NCI-H1092 treated with DMSO at 0.1 percent for 48 hours (cell line): ENCODE results near the gene TGM6.
A peak's percentile ranks its signal among the peaks of the same experiment; 100 is the strongest.
"Not testable (repeated sequence)": the region's sequence is repeated elsewhere in the genome, so short reads cannot be mapped to it uniquely, and the experiment has no call there.

Source experiments
- DNase-seq: peaks from one replicate; lab custom pipeline; 2025; lab: John Stamatoyannopoulos, UW

The TGM6 gene

DNA sequence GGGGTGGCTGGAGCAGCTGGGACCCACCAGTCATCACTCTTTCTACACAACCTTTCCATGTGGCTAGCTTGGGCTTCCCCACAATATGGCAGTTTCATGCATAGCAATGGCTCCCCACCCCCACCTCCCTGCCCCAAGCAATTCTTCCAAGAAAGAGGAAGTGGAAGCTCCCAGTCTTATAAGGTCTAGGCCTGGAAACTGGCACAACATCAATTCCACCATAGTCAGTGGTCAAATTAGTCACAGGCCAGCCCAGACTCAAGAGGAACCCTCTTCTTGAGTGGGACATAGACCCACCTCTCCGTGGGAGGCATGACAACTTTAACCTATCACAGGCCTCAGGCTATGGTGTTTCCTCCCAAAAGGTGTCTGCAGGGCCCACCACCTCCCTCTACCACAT lies 17.7 kb downstream of the TGM6 start:
- DNase-seq, result no peak

GRCh38 chr20:2399390-2399789 lies 18.7 kb downstream of the TGM6 start:
- DNase-seq, result no peak

DNA sequence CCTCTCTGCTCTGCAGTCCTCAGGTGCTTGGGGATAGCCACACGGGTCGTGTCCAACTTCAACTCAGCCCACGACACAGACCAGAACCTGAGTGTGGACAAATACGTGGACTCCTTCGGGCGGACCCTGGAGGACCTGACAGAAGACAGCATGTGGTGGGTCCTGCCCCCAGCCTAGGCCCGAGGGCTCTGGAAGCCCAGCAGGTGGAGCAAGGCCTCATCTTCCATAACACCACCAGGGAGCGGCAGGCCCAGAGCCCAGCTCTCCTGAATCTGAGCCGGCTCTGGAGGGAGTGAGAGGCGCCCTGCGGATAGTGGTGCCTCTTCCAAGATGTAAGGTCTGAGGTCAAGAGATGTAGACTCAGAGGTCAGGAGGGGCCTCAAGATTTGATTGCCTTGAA lies 19.6 kb downstream of the TGM6 start:
- no peak for DNase-seq

GRCh38 chr20:2401527-2401926 lies 20.8 kb downstream of the TGM6 start:
- no peak for DNase-seq

GRCh38 chr20:2402271-2402980 lies 21.7 kb downstream of the TGM6 start:
- no peak for DNase-seq

DNA sequence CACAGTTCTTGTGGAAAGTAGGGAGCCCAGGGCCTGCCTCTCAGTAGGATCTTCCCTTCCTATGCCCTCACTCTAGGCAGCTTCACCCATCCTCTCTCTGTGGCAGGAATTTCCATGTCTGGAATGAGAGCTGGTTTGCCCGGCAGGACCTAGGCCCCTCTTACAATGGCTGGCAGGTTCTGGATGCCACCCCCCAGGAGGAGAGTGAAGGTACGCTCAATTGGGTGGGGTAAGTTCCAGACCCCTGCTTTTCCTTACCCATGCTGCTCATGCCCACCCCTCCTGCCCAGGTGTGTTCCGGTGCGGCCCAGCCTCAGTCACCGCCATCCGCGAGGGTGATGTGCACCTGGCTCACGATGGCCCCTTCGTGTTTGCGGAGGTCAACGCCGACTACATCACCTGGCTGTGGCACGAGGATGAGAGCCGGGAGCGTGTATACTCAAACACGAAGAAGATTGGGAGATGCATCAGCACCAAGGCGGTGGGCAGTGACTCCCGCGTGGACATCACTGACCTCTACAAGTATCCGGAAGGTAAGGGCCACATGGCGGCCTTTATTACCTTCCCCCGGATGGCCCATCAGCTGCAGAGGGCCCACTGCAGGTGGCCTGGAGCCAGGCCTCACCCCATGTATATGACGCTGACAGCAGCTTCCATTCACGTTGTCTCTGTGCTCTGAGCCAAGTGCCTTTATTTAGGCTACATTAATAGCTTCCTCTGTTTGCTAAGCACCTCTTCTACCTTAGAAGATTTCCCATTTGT lies 22.8 kb downstream of the TGM6 start:
- DNase-seq, result no peak

- no peak for DNase-seq
These were observed 25.0 kb downstream of the TGM6 start for GRCh38 chr20:2405693-2406065.

- not testable (repeated sequence) for DNase-seq
These were observed 26.7 kb downstream of the TGM6 start for GRCh38 chr20:2407355-2407754.

- DNase-seq, result no peak
These were observed 27.4 kb downstream of the TGM6 start for GRCh38 chr20:2408111-2408510.

- peak; percentile 1 for DNase-seq
These were observed 36.0 kb downstream of the TGM6 start for GRCh38 chr20:2416541-2417212.

DNA sequence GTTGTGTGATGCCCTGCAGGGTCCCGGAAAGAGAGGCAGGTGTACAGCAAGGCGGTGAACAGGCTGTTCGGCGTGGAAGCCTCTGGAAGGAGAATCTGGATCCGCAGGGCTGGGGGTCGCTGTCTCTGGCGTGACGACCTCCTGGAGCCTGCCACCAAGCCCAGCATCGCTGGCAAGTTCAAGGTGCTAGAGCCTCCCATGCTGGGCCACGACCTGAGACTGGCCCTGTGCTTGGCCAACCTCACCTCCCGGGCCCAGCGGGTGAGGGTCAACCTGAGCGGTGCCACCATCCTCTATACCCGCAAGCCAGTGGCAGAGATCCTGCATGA lies 36.5 kb downstream of the TGM6 start:
- no peak for DNase-seq

GRCh38 chr20:2418388-2418787 lies 37.7 kb downstream of the TGM6 start:
- no peak for DNase-seq

DNA sequence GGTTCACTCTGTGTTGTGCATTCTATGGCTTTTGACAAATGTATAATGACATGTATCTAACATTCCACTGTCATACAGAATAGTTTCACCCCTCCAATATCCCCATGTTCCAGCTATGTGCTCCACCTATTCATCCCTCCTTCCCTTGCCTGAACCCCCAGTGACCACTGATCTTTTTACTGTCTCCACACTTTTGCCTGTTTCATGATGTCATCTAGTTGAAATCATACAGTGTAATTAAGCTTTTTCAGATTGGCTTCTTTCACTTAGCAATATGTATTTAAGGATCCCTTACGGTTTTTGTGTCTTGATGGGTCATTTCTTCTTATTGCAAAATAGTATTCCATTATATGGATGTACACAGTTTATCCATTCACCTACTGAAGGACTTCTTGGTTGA lies 39.8 kb downstream of the TGM6 start:
- no peak for DNase-seq

GRCh38 chr20:2421247-2421646 lies 40.5 kb downstream of the TGM6 start:
- peak; percentile 6 for DNase-seq

DNA sequence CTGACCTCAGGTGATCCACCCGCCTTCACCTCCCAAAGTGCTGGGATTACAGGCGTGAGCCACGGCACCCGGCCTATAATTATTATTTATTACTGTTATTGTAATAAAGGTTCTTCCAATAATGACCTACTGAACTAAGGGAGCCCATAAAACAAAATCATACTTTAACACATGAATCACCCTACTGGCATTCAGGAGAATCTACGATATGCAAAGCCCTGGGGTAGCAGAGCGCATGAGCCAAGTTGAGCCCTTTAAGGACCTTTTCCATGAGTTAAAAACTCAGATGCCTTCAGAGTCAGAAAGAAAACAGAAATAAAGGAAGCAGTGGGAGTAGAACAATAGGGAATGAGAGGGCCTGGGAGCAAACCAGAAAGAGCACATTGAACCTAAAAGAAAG lies 48.4 kb downstream of the TGM6 start:
- no peak for DNase-seq

DNA sequence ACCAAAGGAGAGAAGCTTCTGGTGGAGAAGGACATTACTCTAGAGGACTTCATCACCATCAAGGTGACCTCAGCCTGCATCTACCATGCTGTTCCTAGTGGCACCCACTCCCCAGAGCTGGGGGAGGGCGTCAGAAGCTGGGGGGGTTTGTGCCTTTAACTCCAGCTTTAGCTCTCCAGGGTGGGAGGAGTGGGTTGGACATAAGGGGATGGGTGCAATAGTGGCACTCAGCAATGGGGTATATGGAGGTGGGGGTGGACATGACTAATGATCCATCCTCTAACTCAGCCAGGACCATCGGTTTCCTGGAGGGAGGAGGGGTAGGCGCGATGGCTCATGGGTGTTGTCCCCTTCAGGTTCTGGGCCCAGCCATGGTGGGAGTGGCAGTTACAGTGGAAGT lies 49.8 kb downstream of the TGM6 start:
- no peak for DNase-seq

DNA sequence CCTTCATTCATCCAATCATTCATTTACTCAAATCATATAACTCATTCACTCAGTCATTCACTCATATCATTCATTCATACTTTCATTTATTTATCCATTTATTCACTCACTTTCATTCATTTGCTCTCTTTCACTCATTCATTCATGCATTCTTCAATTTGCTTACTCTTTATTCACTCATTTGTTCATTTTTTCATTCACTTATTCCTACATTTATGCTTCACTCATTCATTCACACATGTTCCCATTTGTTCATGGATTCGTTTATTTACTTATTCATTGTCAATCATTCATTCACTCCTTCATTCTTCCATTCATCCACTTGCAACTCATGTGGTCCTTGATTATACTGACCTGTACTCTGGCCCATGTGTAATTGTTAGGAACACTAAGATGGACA lies 50.5 kb downstream of the TGM6 start:
- no peak for DNase-seq

DNA sequence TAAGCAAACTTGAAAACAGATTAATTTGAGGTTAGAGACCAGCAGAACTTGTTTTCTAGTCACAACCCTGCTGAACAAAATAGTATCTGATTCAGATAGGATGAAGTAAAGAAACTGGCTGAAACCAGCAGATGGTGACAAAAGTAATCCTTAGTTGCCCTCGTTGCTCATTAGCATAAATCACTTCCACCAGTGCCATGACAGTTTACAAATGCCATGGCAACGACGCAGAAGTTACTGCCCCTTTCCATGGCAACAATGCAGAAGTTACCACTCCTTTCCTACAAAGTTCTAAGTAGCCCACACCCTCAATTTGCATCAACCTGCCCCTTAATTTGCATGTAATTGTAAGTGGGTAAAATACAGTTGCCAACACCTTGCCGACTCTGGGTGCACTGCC lies 66.1 kb downstream of the TGM6 start:
- no peak for DNase-seq

GRCh38 chr20:2449386-2449785 lies 68.7 kb downstream of the TGM6 start:
- DNase-seq, result no peak

DNA sequence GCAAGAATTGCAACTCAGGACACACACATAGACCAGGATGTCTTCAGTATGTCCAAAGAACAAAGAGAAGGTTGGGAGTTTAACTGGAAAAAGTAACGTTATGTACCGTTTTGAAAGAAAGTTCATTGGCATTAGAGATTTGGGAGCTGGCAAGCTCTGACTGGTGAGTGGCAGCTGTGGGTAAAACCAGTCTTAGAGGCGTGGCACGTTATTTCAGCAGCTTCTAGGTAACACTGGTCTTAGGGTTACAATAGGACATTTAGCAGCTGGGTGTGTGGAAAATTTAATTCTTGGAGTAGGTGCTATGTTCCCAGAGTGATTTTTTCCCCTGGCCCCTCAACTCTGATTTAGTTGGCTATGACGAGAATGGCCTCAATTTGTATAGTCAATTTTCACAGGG lies 70.7 kb downstream of the TGM6 start:
- DNase-seq, result no peak

DNA sequence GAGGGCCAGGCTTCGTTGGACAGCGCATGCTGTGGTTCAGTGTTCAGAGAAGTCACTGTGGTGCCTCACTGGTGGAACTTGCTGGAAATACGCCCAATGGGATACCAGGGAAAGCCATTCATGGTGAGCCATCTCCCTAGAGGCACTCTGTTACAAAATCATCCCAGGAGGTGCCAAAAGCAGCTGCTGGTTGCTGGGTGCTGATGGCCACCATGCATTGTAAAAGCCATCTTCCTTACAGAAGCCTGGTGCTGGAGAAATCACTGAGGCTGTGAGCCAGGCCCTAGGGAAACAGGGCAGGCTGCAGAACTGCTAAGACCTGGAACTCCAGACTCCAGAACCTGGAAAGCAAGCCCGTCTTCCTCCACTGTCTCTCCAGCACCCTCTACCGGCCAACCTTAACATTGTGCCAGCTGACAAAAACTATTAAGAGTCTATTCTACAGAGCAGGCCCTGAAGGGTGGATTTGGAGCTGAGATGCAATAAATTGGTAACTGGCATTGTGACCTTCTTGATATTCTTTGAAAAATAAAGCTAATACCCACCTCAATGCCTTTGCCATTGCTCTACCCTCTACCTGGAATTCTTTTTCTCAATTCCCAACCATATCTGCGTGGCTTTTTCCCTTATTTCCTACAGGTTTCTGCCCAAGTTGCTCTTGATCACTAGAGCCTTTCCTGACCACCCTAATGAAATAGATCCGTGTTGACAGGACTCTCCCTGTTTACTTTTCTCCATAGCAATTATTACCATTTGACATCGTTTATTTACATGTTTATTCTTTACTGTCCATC lies 71.4 kb downstream of the TGM6 start:
- peak; percentile 68 for DNase-seq

DNA sequence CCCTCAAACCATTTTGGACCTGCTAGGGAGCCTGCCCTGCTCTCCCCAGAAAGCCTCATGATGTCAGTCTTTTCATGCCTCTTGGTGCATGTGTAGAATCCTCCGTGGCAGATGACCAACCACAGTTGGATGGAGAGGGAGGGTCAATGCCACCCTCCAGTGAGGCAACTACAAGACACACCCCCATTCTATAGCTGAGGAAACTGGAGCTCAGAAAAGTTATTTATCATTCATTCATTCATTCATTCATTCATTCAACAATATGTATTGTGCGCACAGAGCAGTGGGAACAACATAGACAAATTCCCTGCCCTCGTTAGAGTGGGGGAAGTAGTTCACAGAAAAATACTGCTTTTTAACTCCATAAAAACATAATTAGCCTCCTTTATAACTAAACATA lies 73.1 kb downstream of the TGM6 start:
- DNase-seq, result no peak
